ENCODE results near the gene NR1I2.

DNA sequence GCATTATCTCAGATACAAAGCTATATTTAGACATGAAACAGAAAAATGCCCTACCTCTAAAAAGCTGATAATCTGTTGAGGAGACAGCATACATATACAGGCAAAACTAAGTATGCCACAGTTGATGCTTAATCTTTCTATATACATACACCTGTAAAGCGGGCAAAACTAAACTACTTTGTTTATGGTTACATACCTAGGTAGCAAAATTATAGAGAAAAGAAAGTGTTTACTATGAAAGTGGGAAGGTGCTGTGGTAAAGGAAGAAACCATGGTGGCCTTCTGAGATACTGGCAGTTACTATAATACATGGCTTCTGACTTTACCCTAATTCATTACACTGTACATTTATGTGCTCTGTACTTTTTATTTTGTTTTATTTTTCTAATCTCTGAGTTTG is 36.0 kb upstream of the NR1I2 start:
- TF ChIP-seq, protein P1, sequence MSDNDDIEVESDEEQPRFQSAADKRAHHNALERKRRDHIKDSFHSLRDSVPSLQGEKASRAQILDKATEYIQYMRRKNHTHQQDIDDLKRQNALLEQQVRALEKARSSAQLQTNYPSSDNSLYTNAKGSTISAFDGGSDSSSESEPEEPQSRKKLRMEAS (IDR thresholded peaks at IDR 0.05; ENCODE audit: insufficient read depth, insufficient read length) = no peak
- TF ChIP-seq POLR2AphosphoS5 (IDR thresholded peaks at IDR 0.05; ENCODE audit: insufficient read depth, low read depth, low read length) (no peak), EZH2 (IDR thresholded peaks at IDR 0.05; ENCODE audit: borderline replicate concordance, low read depth, low read length, severe bottlenecking) (no peak)
- TF ChIP-seq, protein P2, sequence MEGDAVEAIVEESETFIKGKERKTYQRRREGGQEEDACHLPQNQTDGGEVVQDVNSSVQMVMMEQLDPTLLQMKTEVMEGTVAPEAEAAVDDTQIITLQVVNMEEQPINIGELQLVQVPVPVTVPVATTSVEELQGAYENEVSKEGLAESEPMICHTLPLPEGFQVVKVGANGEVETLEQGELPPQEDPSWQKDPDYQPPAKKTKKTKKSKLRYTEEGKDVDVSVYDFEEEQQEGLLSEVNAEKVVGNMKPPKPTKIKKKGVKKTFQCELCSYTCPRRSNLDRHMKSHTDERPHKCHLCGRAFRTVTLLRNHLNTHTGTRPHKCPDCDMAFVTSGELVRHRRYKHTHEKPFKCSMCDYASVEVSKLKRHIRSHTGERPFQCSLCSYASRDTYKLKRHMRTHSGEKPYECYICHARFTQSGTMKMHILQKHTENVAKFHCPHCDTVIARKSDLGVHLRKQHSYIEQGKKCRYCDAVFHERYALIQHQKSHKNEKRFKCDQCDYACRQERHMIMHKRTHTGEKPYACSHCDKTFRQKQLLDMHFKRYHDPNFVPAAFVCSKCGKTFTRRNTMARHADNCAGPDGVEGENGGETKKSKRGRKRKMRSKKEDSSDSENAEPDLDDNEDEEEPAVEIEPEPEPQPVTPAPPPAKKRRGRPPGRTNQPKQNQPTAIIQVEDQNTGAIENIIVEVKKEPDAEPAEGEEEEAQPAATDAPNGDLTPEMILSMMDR (IDR thresholded peaks at IDR 0.05; ENCODE audit: extremely low read depth in 1 of 2, insufficient read depth in 1 of 2, low read depth in 1 of 2, low read length in 2 of 2) = no peak
